ENCODE results near the gene MCU. TPM values are rescaled to one million over a fixed set of nuclear protein-coding genes. Genes with fewer than 3 reads are reported as not detected.
"Not testable (repeated sequence)": the region's sequence is repeated elsewhere in the genome, so short reads cannot be mapped to it uniquely, and the experiment has no call there.

Gene MCU
- total RNA-seq, 1 donor from 2014 or later, result 27.2 TPM

- TF ChIP-seq CTCF (conservative IDR thresholded peaks at IDR 0.05; ENCODE audit: low read depth, low read length), result no peak
- no peak overlapping the region for H3K4me3 ChIP-seq (ENCODE audit: low read depth, low read length)
- DNase-seq (ENCODE audit: low read depth), result no peak
Observed at GRCh38 chr10:72918352-72918751, 226.4 kb downstream of the MCU start.

GRCh38 chr10:72921147-72921683 lies 229.3 kb downstream of the MCU start:
- DNase-seq (ENCODE audit: low read depth); H3K4me3 ChIP-seq (ENCODE audit: low read depth, low read length): not testable (repeated sequence)

- DNase-seq (ENCODE audit: low read depth), result no peak
- no peak for TF ChIP-seq CTCF (conservative IDR thresholded peaks at IDR 0.05; ENCODE audit: low read depth, low read length)
- H3K4me3 ChIP-seq (ENCODE audit: low read depth, low read length), result no peak overlapping the region
Observed at GRCh38 chr10:72924351-72924750, 232.4 kb downstream of the MCU start.

GRCh38 chr10:72925951-72926465 lies 234.1 kb downstream of the MCU start:
- H3K4me3 ChIP-seq (ENCODE audit: low read depth, low read length), result no peak overlapping the region
- DNase-seq (ENCODE audit: low read depth), result no peak
- TF ChIP-seq CTCF (conservative IDR thresholded peaks at IDR 0.05; ENCODE audit: low read depth, low read length), result no peak

DNA sequence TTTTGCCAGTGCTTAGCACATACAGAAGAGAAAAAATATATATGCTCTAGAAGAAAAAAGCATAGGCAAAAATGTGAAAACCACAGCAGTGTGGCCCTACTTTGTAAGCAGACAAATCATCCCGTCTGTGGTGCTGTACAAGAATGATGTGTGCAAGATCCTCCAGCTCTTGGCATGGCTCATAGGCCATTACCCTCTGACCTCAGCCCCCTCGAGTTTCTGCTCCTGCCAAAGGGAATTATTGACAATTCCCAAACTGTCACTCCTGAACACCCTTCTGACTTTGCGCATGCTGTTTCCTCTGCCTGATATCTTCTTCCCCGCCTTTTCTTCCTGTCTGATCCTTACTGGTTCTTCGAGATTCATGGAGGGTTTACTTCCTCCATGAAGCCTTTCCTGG lies 235.5 kb downstream of the MCU start:
- no peak for TF ChIP-seq CTCF (conservative IDR thresholded peaks at IDR 0.05; ENCODE audit: low read depth, low read length)
- H3K4me3 ChIP-seq (ENCODE audit: low read depth, low read length), result no peak overlapping the region
- DNase-seq (ENCODE audit: low read depth), result no peak

GRCh38 chr10:72928798-72929197 lies 236.9 kb downstream of the MCU start:
- no peak overlapping the region for H3K4me3 ChIP-seq (ENCODE audit: low read depth, low read length)
- no peak for DNase-seq (ENCODE audit: low read depth)
- no peak for TF ChIP-seq CTCF (conservative IDR thresholded peaks at IDR 0.05; ENCODE audit: low read depth, low read length)

DNA sequence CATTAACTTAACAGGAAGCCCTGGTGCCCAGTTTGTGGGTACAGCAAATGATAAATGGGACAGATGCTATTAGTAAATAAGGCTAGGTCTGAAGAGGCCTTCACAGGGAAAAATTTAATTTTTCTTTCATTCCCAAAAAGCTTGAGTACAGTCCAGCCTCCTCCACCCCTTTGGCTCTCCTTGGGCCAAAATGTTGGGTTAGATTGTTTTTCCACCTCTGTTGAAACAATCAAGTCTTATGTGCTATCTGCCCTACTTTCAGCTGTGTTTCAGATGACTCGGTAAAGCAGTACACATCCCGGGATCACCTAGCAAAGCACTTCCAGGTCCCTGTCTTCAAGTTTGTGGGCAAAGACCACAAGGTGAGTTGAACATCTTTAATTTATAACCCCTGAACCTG lies 238.3 kb downstream of the MCU start:
- DNase-seq (ENCODE audit: low read depth), result no peak
- H3K4me3 ChIP-seq (ENCODE audit: low read depth, low read length), result no peak overlapping the region
- TF ChIP-seq CTCF (conservative IDR thresholded peaks at IDR 0.05; ENCODE audit: low read depth, low read length), result no peak
